DND-41 (cell line): ENCODE results near the gene UBE2D2.
A peak's percentile ranks its signal among the peaks of the same experiment; 100 is the strongest.

Experiments
- ATAC-seq: fragments of 200-7000 bp; cut with Tn5 transposase; 3 replicates; pipeline ENCODE4 v1.9.1; 2021; ENCODE audit warnings: low read depth; ENCODE audit not compliant: insufficient read depth
- DNase-seq: peaks from one replicate; pipeline ENCODE4 v3.0.0-alpha.2; 2020
- H2AFZ ChIP-seq: 2 replicates; pipeline ENCODE4 v1.6.0; 2012; ENCODE audit warnings: low read depth, low read length
- H3K27ac ChIP-seq: 2 replicates; pipeline ENCODE4 v1.5.1; 2012; ENCODE audit warnings: low read length, inconsistent platforms
- H3K27me3 ChIP-seq: fragments of 200-600 bp; sonication (generic); 2 replicates; pipeline ENCODE4 v1.6.0; 2012; ENCODE audit warnings: low read length, mild to moderate bottlenecking, inconsistent platforms; ENCODE audit not compliant: insufficient read depth, poor library complexity
- H3K36me3 ChIP-seq: 2 replicates; pipeline ENCODE4 v1.5.1; 2012; ENCODE audit warnings: low read length, inconsistent platforms; ENCODE audit not compliant: insufficient read depth
- H3K4me1 ChIP-seq: 2 replicates; pipeline ENCODE4 v1.5.1; 2012; ENCODE audit warnings: mild to moderate bottlenecking, low read length; ENCODE audit not compliant: insufficient read depth
- H3K4me2 ChIP-seq: 2 replicates; pipeline ENCODE4 v1.6.0; 2012; ENCODE audit warnings: mild to moderate bottlenecking, moderate library complexity, low read length, inconsistent platforms; ENCODE audit not compliant: insufficient read depth
- H3K4me3 ChIP-seq, 2 experiments: fragments of 200-600 bp in 1 of 2; shearing (Covaris generic) in 1 of 2; 2 replicates each; pipeline ENCODE4 v1.5.1; 2012 to 2016; ENCODE audit warnings: inconsistent platforms in 2 of 2, low read length in 2 of 2, mild to moderate bottlenecking in 2 of 2, low read depth in 1 of 2, moderate library complexity in 1 of 2
- H3K79me2 ChIP-seq: 2 replicates; pipeline ENCODE4 v1.6.0; 2012; ENCODE audit warnings: low read length, inconsistent platforms; ENCODE audit not compliant: insufficient read depth
- H3K9ac ChIP-seq: 2 replicates; pipeline ENCODE4 v1.6.0; 2012; ENCODE audit warnings: low read depth, mild to moderate bottlenecking, inconsistent platforms, low read length, moderate library complexity
- H3K9me3 ChIP-seq: 2 replicates; pipeline ENCODE4 v1.5.1; 2012; ENCODE audit warnings: low read length, moderate library complexity, mild to moderate bottlenecking, inconsistent platforms; ENCODE audit not compliant: insufficient read depth, severe bottlenecking
- H4K20me1 ChIP-seq: 2 replicates; pipeline ENCODE4 v1.6.0; 2012; ENCODE audit warnings: low read length; ENCODE audit not compliant: insufficient read depth
- EZH2 ChIP-seq: IDR thresholded peaks from 3 replicates; pipeline ENCODE4 v1.6.1; 2012; ENCODE audit warnings: borderline replicate concordance, low read depth, mild to moderate bottlenecking, moderate library complexity, low read length, inconsistent platforms; ENCODE audit not compliant: severe bottlenecking
- TF ChIP-seq, protein P1 (sequence below): IDR thresholded peaks from 2 replicates; pipeline ENCODE4 v1.5.1; 2012; ENCODE audit warnings: borderline replicate concordance, low read length, moderate library complexity, mild to moderate bottlenecking; ENCODE audit not compliant: poor library complexity, severe bottlenecking; ENCODE audit errors: extremely low read depth

Gene UBE2D2

GRCh38 chr5:139647506-139648204, 86.5 kb downstream of the UBE2D2 start:
- TF ChIP-seq, protein P1, sequence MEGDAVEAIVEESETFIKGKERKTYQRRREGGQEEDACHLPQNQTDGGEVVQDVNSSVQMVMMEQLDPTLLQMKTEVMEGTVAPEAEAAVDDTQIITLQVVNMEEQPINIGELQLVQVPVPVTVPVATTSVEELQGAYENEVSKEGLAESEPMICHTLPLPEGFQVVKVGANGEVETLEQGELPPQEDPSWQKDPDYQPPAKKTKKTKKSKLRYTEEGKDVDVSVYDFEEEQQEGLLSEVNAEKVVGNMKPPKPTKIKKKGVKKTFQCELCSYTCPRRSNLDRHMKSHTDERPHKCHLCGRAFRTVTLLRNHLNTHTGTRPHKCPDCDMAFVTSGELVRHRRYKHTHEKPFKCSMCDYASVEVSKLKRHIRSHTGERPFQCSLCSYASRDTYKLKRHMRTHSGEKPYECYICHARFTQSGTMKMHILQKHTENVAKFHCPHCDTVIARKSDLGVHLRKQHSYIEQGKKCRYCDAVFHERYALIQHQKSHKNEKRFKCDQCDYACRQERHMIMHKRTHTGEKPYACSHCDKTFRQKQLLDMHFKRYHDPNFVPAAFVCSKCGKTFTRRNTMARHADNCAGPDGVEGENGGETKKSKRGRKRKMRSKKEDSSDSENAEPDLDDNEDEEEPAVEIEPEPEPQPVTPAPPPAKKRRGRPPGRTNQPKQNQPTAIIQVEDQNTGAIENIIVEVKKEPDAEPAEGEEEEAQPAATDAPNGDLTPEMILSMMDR, result no peak
- TF ChIP-seq EZH2, result no peak
- no peaks in the 10 kb centered on the region for H3K9me3 ChIP-seq
- no peak overlapping the region for H2AFZ ChIP-seq
- no peak for DNase-seq
- peaks cover 38% of the 10 kb centered on the region for H3K4me1 ChIP-seq
- peak overlapping the region; percentile 68; the same call in 1 of the 2 replicates for H3K9ac ChIP-seq
- no peak for ATAC-seq
- peaks cover 40% of the 10 kb centered on the region for H3K79me2 ChIP-seq
- peaks cover 32% of the 10 kb centered on the region for H4K20me1 ChIP-seq
- peaks cover 26% of the 10 kb centered on the region for H3K27me3 ChIP-seq
- H3K4me2 ChIP-seq, result peak overlapping the region; percentile 78
- peak overlapping the region in 1 of 2 experiments; percentile 75; a peak in 2 of 4 replicates for H3K4me3 ChIP-seq
- H3K36me3 ChIP-seq, result no peaks in the 10 kb centered on the region
- no peak overlapping the region for H3K27ac ChIP-seq

- Histone ChIP-seq H3K27me3 (peaks cover 26% of the 10 kb centered on the region), H3K79me2 (peaks cover 48% of the 10 kb centered on the region), H4K20me1 (peaks cover 40% of the 10 kb centered on the region), H3K4me3 (peak within 1 kb of the TSS; percentile 75 to 79), H3K9ac (peak within 1 kb of the TSS; percentile 68), H2AFZ (peak within 1 kb of the TSS; percentile 51), H3K9me3 (no peaks in the 10 kb centered on the region), H3K27ac (peak within 1 kb of the TSS; percentile 62; the same call in 1 of the 2 replicates), H3K4me1 (peaks cover 46% of the 10 kb centered on the region), H3K4me2 (peak within 1 kb of the TSS; percentile 78), H3K36me3 (no peaks in the 10 kb centered on the region)
- ATAC-seq (peak; percentile 65), DNase-seq (peak; percentile 77)
- TF ChIP-seq, protein P1, result no peak
- no peak for TF ChIP-seq EZH2
Observed at GRCh38 chr5:139648205-139649081, 87.3 kb downstream of the UBE2D2 start, which contains the start of gene CXXC5. TSS of gene CXXC5 (plus strand) at chr5:139648349. CDS start at chr5:139680524, 32,175 bp downstream.

DNA sequence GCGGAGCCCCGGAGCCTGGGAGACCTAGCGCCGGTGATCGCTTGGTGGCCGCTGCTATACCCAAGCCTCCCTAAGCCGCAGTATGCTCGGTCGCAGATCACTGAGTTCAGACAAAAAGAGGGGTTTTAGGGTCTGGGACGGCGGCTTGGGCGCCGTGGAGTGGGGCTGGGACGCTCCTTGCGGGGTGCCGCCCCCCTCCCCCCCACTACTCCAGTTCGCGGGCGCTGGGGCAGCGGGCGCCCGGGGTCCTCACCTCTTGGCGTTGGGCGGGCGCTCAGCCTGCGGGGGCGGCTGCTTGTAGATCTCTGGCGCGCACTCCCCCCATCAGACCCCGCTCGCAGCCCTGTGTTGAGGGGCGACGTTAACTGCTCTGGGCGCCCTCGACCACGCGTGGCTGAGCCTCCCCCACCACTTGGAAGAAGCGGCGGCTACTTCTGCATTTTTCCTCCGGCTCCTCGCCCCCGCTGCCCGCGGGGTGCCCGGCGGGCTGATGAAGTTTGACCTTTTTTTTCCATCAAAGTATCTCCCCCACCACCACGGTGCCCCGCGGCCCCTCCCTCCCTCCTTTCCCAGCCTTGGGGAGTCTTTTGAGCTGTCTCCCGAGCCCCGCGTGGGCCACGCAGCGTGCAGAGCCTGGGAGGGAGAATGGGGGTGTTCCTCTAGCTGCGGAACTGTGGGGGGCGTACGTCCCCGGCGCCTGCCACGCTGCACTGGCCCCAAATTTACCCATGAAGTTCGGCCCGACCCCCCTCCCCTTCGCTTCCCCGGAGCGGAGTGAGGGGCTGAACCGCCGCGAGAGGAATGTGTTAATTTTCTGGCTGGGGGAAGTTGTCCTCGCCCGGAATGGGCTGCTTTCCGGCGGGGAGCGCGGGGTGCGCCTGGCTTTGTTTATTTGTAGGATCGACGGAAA, 88.2 kb downstream of the UBE2D2 start:
- no peaks in the 10 kb centered on the region for H3K9me3 ChIP-seq
- peak overlapping the region; percentile 62 for H3K27ac ChIP-seq
- H3K36me3 ChIP-seq, result no peaks in the 10 kb centered on the region
- H3K79me2 ChIP-seq, result peaks cover 57% of the 10 kb centered on the region
- peak; percentile 41 for ATAC-seq
- H3K4me1 ChIP-seq, result peaks cover 55% of the 10 kb centered on the region
- peaks cover 49% of the 10 kb centered on the region for H4K20me1 ChIP-seq
- peak overlapping the region; percentile 68 for H3K9ac ChIP-seq
- H2AFZ ChIP-seq, result peak overlapping the region; percentile 51
- TF ChIP-seq, protein P1, result peak; percentile 41
- no peak for TF ChIP-seq EZH2
- H3K4me3 ChIP-seq, result peak overlapping the region; percentile 75 to 79
- DNase-seq, result peak; percentile 57
- H3K4me2 ChIP-seq, result peak overlapping the region; percentile 78
- H3K27me3 ChIP-seq, result peaks cover 26% of the 10 kb centered on the region
